AG04450 (cell line): ENCODE data around the gene SYNGAP1. TPM values are rescaled to one million over a fixed set of nuclear protein-coding genes. Genes with fewer than 3 reads are reported as not detected.

Source experiments
- CTCF ChIA-PET: fragments of 300-600, 350-600 bp; formaldehyde crosslinking; extraction: SDS; loops from one replicate; lab custom pipeline; 2022; ENCODE audit warnings: antibody characterized with exemption, inconsistent platforms; lab: Charles Lee
- POLR2A ChIA-PET: fragments of 350-600 bp; formaldehyde crosslinking; extraction: SDS; loops from one replicate; lab custom pipeline; 2021; ENCODE audit warnings: antibody characterized with exemption, inconsistent platforms; lab: Yijun Ruan, JAX
- DNase-seq: peaks from one replicate; pipeline ENCODE4 v3.0.0-alpha.2; 2011; ENCODE audit warnings: low read depth, low spot score
- H3K27ac ChIP-seq: one replicate; pipeline ENCODE4 v1.5.1; 2012; ENCODE audit warnings: low read depth, low read length, control low read depth
- H3K27me3 ChIP-seq: one replicate; pipeline ENCODE4 v1.6.0; 2012; ENCODE audit warnings: low read length; ENCODE audit not compliant: control insufficient read depth, insufficient read depth
- H3K4me3 ChIP-seq: 2 replicates; pipeline ENCODE4 v1.5.1; 2011; ENCODE audit warnings: mild to moderate bottlenecking, low read depth, low read length, control low read depth
- H3K9me3 ChIP-seq: 2 replicates; pipeline ENCODE4 v1.5.1; 2012; ENCODE audit warnings: low read length; ENCODE audit not compliant: control insufficient read depth, insufficient read depth
- polyA plus RNA-seq: library from polyadenylated mRNA; depleted of rRNA; stranded (reverse); fragments of >200 nt; gene quantifications from 2 replicates; pipeline ENCODE4 v1.2.3, GENCODE V29; 2011
- TF ChIP-seq, protein P1 (sequence below): IDR thresholded peaks from 2 replicates; pipeline ENCODE4 v1.5.1; 2011; ENCODE audit warnings: low read depth, low read length, control low read depth, inconsistent platforms

SYNGAP1 gene
- polyA plus RNA-seq, 1 experiment: 5.3 TPM

DNA sequence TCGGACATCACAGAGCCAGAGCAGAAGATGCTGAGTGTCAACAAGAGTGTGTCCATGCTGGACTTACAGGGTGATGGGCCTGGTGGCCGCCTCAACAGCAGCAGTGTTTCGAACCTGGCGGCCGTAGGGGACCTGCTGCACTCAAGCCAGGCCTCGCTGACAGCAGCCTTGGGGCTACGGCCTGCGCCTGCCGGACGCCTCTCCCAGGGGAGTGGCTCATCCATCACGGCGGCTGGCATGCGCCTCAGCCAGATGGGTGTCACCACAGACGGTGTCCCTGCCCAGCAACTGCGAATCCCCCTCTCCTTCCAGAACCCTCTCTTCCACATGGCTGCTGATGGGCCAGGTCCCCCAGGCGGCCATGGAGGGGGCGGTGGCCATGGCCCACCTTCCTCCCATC lies 23.2 kb downstream of the SYNGAP1 start:
- TF ChIP-seq, protein P1, sequence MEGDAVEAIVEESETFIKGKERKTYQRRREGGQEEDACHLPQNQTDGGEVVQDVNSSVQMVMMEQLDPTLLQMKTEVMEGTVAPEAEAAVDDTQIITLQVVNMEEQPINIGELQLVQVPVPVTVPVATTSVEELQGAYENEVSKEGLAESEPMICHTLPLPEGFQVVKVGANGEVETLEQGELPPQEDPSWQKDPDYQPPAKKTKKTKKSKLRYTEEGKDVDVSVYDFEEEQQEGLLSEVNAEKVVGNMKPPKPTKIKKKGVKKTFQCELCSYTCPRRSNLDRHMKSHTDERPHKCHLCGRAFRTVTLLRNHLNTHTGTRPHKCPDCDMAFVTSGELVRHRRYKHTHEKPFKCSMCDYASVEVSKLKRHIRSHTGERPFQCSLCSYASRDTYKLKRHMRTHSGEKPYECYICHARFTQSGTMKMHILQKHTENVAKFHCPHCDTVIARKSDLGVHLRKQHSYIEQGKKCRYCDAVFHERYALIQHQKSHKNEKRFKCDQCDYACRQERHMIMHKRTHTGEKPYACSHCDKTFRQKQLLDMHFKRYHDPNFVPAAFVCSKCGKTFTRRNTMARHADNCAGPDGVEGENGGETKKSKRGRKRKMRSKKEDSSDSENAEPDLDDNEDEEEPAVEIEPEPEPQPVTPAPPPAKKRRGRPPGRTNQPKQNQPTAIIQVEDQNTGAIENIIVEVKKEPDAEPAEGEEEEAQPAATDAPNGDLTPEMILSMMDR: no peak
- H3K9me3 ChIP-seq: no peaks in the 10 kb centered on the region
- POLR2A ChIA-PET: no interaction called here
- no peak overlapping the region for H3K27ac ChIP-seq
- CTCF ChIA-PET: no interaction called here
- no peak for DNase-seq
- H3K27me3 ChIP-seq: no peaks in the 10 kb centered on the region
- no peak overlapping the region for H3K4me3 ChIP-seq

DNA sequence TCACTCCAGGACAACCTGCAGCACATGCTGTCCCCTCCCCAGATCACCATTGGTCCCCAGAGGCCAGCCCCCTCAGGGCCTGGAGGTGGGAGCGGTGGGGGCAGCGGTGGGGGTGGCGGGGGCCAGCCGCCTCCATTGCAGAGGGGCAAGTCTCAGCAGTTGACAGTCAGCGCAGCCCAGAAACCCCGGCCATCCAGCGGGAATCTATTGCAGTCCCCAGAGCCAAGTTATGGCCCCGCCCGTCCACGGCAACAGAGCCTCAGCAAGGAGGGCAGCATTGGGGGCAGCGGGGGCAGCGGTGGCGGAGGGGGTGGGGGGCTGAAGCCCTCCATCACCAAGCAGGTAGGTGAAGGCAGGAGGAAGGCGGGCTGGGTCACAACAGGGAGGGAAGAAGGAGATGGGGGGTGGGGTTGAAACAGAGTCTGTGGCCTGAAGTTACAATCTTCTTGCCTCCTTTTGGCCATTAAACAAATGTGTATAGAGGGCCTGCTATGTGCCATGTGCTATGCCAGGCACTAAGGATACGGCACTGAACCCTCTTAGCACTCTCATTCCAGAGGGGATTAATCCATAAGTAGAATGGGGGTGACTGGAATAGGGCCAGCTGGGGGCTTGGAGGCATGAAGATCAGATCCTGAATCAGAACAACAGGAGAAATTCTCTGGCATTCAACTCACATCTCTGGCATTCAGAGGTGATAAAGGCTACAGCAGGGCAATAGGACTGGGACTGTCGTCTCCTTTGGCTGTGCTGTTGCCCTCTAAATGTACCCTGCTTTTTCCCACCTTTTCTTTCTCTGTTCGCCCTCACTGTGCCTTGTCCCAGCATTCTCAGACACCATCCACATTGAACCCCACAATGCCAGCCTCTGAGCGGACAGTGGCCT lies 24.0 kb downstream of the SYNGAP1 start:
- no peak overlapping the region for H3K27ac ChIP-seq
- CTCF ChIA-PET: no interaction called here
- no peaks in the 10 kb centered on the region for H3K9me3 ChIP-seq
- no peak for DNase-seq
- POLR2A ChIA-PET: interaction anchor here (1.1 kb wide), 1 partner anchor 11 kb away, joined by 5 read pairs; the partner anchor contains the start of gene ZBTB9
- no peak overlapping the region for H3K4me3 ChIP-seq
- TF ChIP-seq, protein P1: no peak
- H3K27me3 ChIP-seq: no peaks in the 10 kb centered on the region

- ChIA-PET POLR2A (interaction anchor here (0.6 to 1.1 kb wide), 3 partner anchors 9 to 31 kb away, joined by 3 to 5 read pairs (median 4); partner anchors contain the start of gene ZBTB9), CTCF (no interaction called here)
- DNase-seq: no peak
- no peaks in the 10 kb centered on the region for H3K27me3 ChIP-seq
- H3K4me3 ChIP-seq: no peak overlapping the region
- H3K9me3 ChIP-seq: no peaks in the 10 kb centered on the region
- H3K27ac ChIP-seq: no peak overlapping the region
- TF ChIP-seq, protein P1: no peak
Observed at GRCh38 chr6:33445119-33445603, 25.3 kb downstream of the SYNGAP1 start.

- Histone ChIP-seq H3K27ac (no peak overlapping the region), H3K27me3 (no peaks in the 10 kb centered on the region), H3K4me3 (no peak overlapping the region), H3K9me3 (no peaks in the 10 kb centered on the region)
- ChIA-PET CTCF (no interaction called here), POLR2A (interaction anchor here (1.0 kb wide), 1 partner anchor 8 kb away, joined by 3 read pairs; the partner anchor contains the start of gene ZBTB9)
- no peak for DNase-seq
- TF ChIP-seq, protein P1: no peak
Observed at GRCh38 chr6:33446356-33446755, 26.5 kb downstream of the SYNGAP1 start.

GRCh38 chr6:33450434-33450833 lies 30.6 kb downstream of the SYNGAP1 start:
- POLR2A ChIA-PET: no interaction called here
- no peak for DNase-seq
- CTCF ChIA-PET: interaction anchor here (0.9 kb wide), 1 partner anchor 60 kb away, joined by 3 read pairs; no protein-coding TSS in a partner anchor
- Histone ChIP-seq H3K9me3 (no peaks in the 10 kb centered on the region), H3K27me3 (no peaks in the 10 kb centered on the region), H3K4me3 (no peak overlapping the region), H3K27ac (peak overlapping the region; percentile 11)
- TF ChIP-seq, protein P1: no peak
